Brain microvascular endothelial cell (primary cell): Measurements from ENCODE around the gene OPTC.

Experiments
- DNase-seq: peaks from one replicate; pipeline ENCODE4 v3.0.0-alpha.2; 2020
- H3K27ac ChIP-seq: fragments of 250-450 bp; sonication (Bioruptor Pico); 2 replicates; pipeline ENCODE4 v1.5.1; 2020; ENCODE audit warnings: mild to moderate bottlenecking, moderate library complexity
- H3K27me3 ChIP-seq: fragments of 250-450 bp; sonication (Bioruptor Pico); replicated peaks from 2 replicates; pipeline ENCODE4 v1.5.1; 2020; ENCODE audit warnings: mild to moderate bottlenecking
- H3K36me3 ChIP-seq: fragments of 250-450 bp; sonication (Bioruptor Pico); replicated peaks from 2 replicates; pipeline ENCODE4 v1.5.1; 2020; ENCODE audit warnings: mild to moderate bottlenecking
- H3K4me3 ChIP-seq: 2 replicates; pipeline ENCODE4 v1.5.1; 2011; ENCODE audit warnings: low read depth, mild to moderate bottlenecking, control low read depth, low read length, moderate library complexity
- CTCF ChIP-seq: IDR thresholded peaks from 2 replicates; pipeline ENCODE4 v1.5.1; 2011; ENCODE audit warnings: low read depth, mild to moderate bottlenecking, moderate library complexity, low read length, control low read depth, inconsistent platforms; ENCODE audit errors: missing control alignments
- in situ Hi-C: cut with HindIII; loops from 2 replicates; pipeline ENCODE4 v1.10.0; 2017; ENCODE audit warnings: low sequenced_read_pairs, low pct_ligation_motif_present

Gene OPTC

GRCh38 chr1:203548892-203549291, 54.9 kb downstream of the OPTC start:
- Histone ChIP-seq H3K36me3 (no peaks in the 10 kb centered on the region), H3K27ac (no peak overlapping the region), H3K4me3 (no peak overlapping the region), H3K27me3 (no peaks in the 10 kb centered on the region)
- no peak for DNase-seq
- in situ Hi-C loops: no loop called here
- no peak for TF ChIP-seq CTCF

GRCh38 chr1:203549309-203549708, 55.4 kb downstream of the OPTC start:
- H3K27me3 ChIP-seq: no peaks in the 10 kb centered on the region
- TF ChIP-seq CTCF: no peak
- in situ Hi-C loops: no loop called here

GRCh38 chr1:203550846-203551245, 56.9 kb downstream of the OPTC start:
- no peaks in the 10 kb centered on the region for H3K27me3 ChIP-seq
- no peak overlapping the region for H3K27ac ChIP-seq
- in situ Hi-C loops: no loop called here
- TF ChIP-seq CTCF: no peak
- H3K36me3 ChIP-seq: no peaks in the 10 kb centered on the region
- H3K4me3 ChIP-seq: no peak overlapping the region
- no peak for DNase-seq

More at GRCh38 chr1:203549309-203549708, 55.4 kb downstream of the OPTC start:
- Histone ChIP-seq H3K27ac (no peak overlapping the region), H3K4me3 (no peak overlapping the region), H3K36me3 (no peaks in the 10 kb centered on the region)
- DNase-seq: no peak

- TF ChIP-seq CTCF: no peak
- Histone ChIP-seq H3K4me3 (no peak overlapping the region), H3K36me3 (no peaks in the 10 kb centered on the region), H3K27ac (no peak overlapping the region), H3K27me3 (no peaks in the 10 kb centered on the region)
- in situ Hi-C loops: no loop called here
- DNase-seq: no peak
These were observed 57.6 kb downstream of the OPTC start for GRCh38 chr1:203551550-203551949.

GRCh38 chr1:203553496-203553895, 59.5 kb downstream of the OPTC start:
- Histone ChIP-seq H3K27ac (no peak overlapping the region), H3K4me3 (no peak overlapping the region), H3K27me3 (no peaks in the 10 kb centered on the region), H3K36me3 (no peaks in the 10 kb centered on the region)
- no peak for TF ChIP-seq CTCF
- in situ Hi-C loops: no loop called here
- no peak for DNase-seq

GRCh38 chr1:203554071-203554470, 60.1 kb downstream of the OPTC start:
- no peaks in the 10 kb centered on the region for H3K36me3 ChIP-seq
- no peak overlapping the region for H3K27ac ChIP-seq
- no peak for DNase-seq
- H3K27me3 ChIP-seq: no peaks in the 10 kb centered on the region
- in situ Hi-C loops: no loop called here
- no peak overlapping the region for H3K4me3 ChIP-seq
- no peak for TF ChIP-seq CTCF
